CD4-positive, alpha-beta T cell treated with Interleukin-4 for 1 hour (primary cell): Measurements from ENCODE around the gene MCF2L.

ENCODE experiments used
- DNase-seq, 2 donors: peaks; one replicate each; pipeline ENCODE4 v3.0.0-alpha.2; 2020 to 2022

Gene MCF2L

GRCh38 chr13:113035213-113035800, 66.3 kb downstream of the MCF2L start:
- DNase-seq: no peak

- no peak for DNase-seq
Measured at GRCh38 chr13:113036401-113036800, 67.4 kb downstream of the MCF2L start.

GRCh38 chr13:113040031-113040430, 71.0 kb downstream of the MCF2L start:
- DNase-seq: no peak

- no peak for DNase-seq
Measured at GRCh38 chr13:113040597-113041292, 71.7 kb downstream of the MCF2L start.

- no peak for DNase-seq
Measured at GRCh38 chr13:113041293-113041690, 72.3 kb downstream of the MCF2L start.

GRCh38 chr13:113041896-113042295, 72.9 kb downstream of the MCF2L start:
- DNase-seq: no peak

- DNase-seq: no peak
Measured at GRCh38 chr13:113042456-113042855, 73.4 kb downstream of the MCF2L start.

- DNase-seq: no peak
Measured at GRCh38 chr13:113043001-113043630, 74.1 kb downstream of the MCF2L start.

- DNase-seq: no peak
Measured at GRCh38 chr13:113043931-113044330, 74.9 kb downstream of the MCF2L start.

- no peak for DNase-seq
Measured at GRCh38 chr13:113044391-113045114, 75.5 kb downstream of the MCF2L start.

GRCh38 chr13:113045251-113046127, 76.5 kb downstream of the MCF2L start:
- DNase-seq: no peak

- no peak for DNase-seq
Measured at GRCh38 chr13:113046128-113046882, 77.3 kb downstream of the MCF2L start.

GRCh38 chr13:113046883-113047244, 77.8 kb downstream of the MCF2L start:
- no peak for DNase-seq

GRCh38 chr13:113047587-113047986, 78.6 kb downstream of the MCF2L start:
- no peak for DNase-seq

GRCh38 chr13:113048766-113049165, 79.8 kb downstream of the MCF2L start:
- DNase-seq: no peak

- DNase-seq: no peak
Measured at GRCh38 chr13:113049521-113049941, 80.5 kb downstream of the MCF2L start.

GRCh38 chr13:113049981-113050380, 81.0 kb downstream of the MCF2L start:
- DNase-seq: no peak

GRCh38 chr13:113050734-113051431, 81.9 kb downstream of the MCF2L start:
- DNase-seq: no peak

GRCh38 chr13:113051641-113052040, 82.6 kb downstream of the MCF2L start:
- DNase-seq: no peak

GRCh38 chr13:113052206-113052605, 83.2 kb downstream of the MCF2L start:
- no peak for DNase-seq

GRCh38 chr13:113052971-113053370, 84.0 kb downstream of the MCF2L start:
- DNase-seq: no peak
